K562 (cell line): ENCODE measurements around the gene C1orf174. TPM values are rescaled to one million over a fixed set of nuclear protein-coding genes. Genes with fewer than 3 reads are reported as not detected.

Experiments used
- ARID1B ChIP-seq: fragments of 450-650 bp; IDR thresholded peaks from 2 replicates; pipeline ENCODE4 v1.6.1; 2016; ENCODE audit warnings: antibody characterized with exemption, mild to moderate bottlenecking, inconsistent platforms
- CREB1 ChIP-seq, 2 experiments: sonication (generic) in 1 of 2; formaldehyde crosslinking in 1 of 2; IDR thresholded peaks; 2 replicates each; pipeline versions ENCODE4 v1.6.1 to v1.8.0; 2012 to 2022; ENCODE audit warnings: inconsistent platforms in 1 of 2, mild to moderate bottlenecking in 1 of 2, missing genetic modification reagents in 1 of 2, moderate library complexity in 1 of 2
- DNMT1 ChIP-seq: fragments of 450-650 bp; IDR thresholded peaks from 2 replicates; pipeline ENCODE4 v1.6.1; 2016; ENCODE audit warnings: antibody characterized with exemption, mild to moderate bottlenecking
- E2F8 ChIP-seq: fragments of 450-650 bp; IDR thresholded peaks from 2 replicates; pipeline ENCODE4 v1.7.1; 2018; ENCODE audit warnings: mild to moderate bottlenecking, low read depth; ENCODE audit not compliant: partially characterized antibody
- ETV1 ChIP-seq: fragments of 450-650 bp; conservative IDR thresholded peaks from 2 replicates; pipeline ENCODE4 v1.6.1; 2016; ENCODE audit warnings: missing genetic modification characterization, control low read depth, low read depth, missing compliant biosample characterization
- KAT8 ChIP-seq: fragments of 450-650 bp; IDR thresholded peaks from 2 replicates; pipeline ENCODE4 v1.6.1; 2016; ENCODE audit warnings: low read depth, mild to moderate bottlenecking
- NELFE ChIP-seq: IDR thresholded peaks from 2 replicates; pipeline ENCODE4 v1.6.1; 2011; ENCODE audit warnings: mild to moderate bottlenecking; ENCODE audit not compliant: insufficient read depth, insufficient read length
- SAP30 ChIP-seq: fragments of 200-600 bp; sonication (generic); IDR thresholded peaks from 2 replicates; pipeline ENCODE4 v1.6.1; 2012; ENCODE audit warnings: borderline replicate concordance, low read depth, mild to moderate bottlenecking, moderate library complexity, low read length, control low read depth, inconsistent platforms; ENCODE audit not compliant: insufficient read depth, poor library complexity, severe bottlenecking
- STAG1 ChIP-seq: sonication (generic); formaldehyde crosslinking; IDR thresholded peaks from 2 replicates; pipeline ENCODE4 v1.5.0; 2020; ENCODE audit warnings: missing genetic modification reagents, borderline replicate concordance
- ZFP1 ChIP-seq: fragments of 450-650 bp; formaldehyde crosslinking; IDR thresholded peaks from 2 replicates; pipeline ENCODE4 v1.4.0; 2020; ENCODE audit warnings: mild to moderate bottlenecking, mixed read lengths
- ZNF511 ChIP-seq: sonication (generic); formaldehyde crosslinking; IDR thresholded peaks from 2 replicates; pipeline ENCODE4 v1.8.0; 2022; ENCODE audit warnings: mild to moderate bottlenecking, missing genetic modification reagents
- polyA plus RNA-seq, 8 experiments: library from polyadenylated mRNA; depleted of rRNA in 4 of 8; stranded (reverse) in 5 of 8; unstranded in 3 of 8; fragments of >200 nt; fragmentation: Nextera tagmentation in 2 of 8; fragmentation: Illumina TruSeq in 1 of 8; extraction: Ambion mirVana in 2 of 8; extraction: Trizol in 1 of 8; gene quantifications; 2 replicates each; pipeline versions ENCODE4 v1.2.1 to v1.2.3, GENCODE V29; 2011 to 2014; ENCODE audit warnings: inconsistent platforms in 1 of 8, missing spikeins in 1 of 8
- total RNA-seq, 7 experiments: library from RNA; depleted of rRNA in 6 of 7; stranded (reverse); fragments of >200 nt in 6 of 7; fragmentation: Illumina TruSeq in 2 of 7; extraction: Trizol in 2 of 7; gene quantifications; 2 replicates each; pipeline versions ENCODE4 v1.2.1 to v1.2.3, GENCODE V29; 2011 to 2021; ENCODE audit warnings: low replicate concordance in 1 of 7
- TF ChIP-seq, protein P1 (sequence below): sonication (generic); formaldehyde crosslinking; IDR thresholded peaks from 2 replicates; pipeline ENCODE4 v1.8.0; 2022; ENCODE audit warnings: mild to moderate bottlenecking, missing genetic modification reagents, borderline replicate concordance

The C1orf174 gene
- total and polyA plus RNA-seq, 9 of the 15 experiments (the other 6 are each of a cell fraction or from before 2014, with no cell fraction given): 38.5 to 64.9 (median 45.4) TPM

- TF ChIP-seq ZNF511 (no peak), CREB1 (IDR thresholded peaks at IDR 0.05) (peak; percentile 83), CREB1 (CRISPR knock-in tag; IDR thresholded peaks at IDR 0.05) (peak; percentile 75; the same call in 1 of the 2 replicates), E2F8 (peak; percentile 37), KAT8 (no peak), NELFE (no peak), STAG1 (no peak), DNMT1 (no peak), ARID1B (no peak; the same call in 1 of the 2 replicates), ZFP1 (no peak), ETV1 (tag) (peak; percentile 70), SAP30 (peak; percentile 99)
- TF ChIP-seq, protein P1, sequence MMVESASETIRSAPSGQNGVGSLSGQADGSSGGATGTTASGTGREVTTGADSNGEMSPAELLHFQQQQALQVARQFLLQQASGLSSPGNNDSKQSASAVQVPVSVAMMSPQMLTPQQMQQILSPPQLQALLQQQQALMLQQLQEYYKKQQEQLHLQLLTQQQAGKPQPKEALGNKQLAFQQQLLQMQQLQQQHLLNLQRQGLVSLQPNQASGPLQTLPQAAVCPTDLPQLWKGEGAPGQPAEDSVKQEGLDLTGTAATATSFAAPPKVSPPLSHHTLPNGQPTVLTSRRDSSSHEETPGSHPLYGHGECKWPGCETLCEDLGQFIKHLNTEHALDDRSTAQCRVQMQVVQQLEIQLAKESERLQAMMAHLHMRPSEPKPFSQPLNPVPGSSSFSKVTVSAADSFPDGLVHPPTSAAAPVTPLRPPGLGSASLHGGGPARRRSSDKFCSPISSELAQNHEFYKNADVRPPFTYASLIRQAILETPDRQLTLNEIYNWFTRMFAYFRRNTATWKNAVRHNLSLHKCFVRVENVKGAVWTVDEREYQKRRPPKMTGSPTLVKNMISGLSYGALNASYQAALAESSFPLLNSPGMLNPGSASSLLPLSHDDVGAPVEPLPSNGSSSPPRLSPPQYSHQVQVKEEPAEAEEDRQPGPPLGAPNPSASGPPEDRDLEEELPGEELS (CRISPR knock-in tag): no peak
Measured at GRCh38 chr1:3900150-3900968, at the start of gene C1orf174 (continued).
